ENCODE data around the gene CD160. TPM values are rescaled to one million over a fixed set of nuclear protein-coding genes. Genes with fewer than 3 reads are reported as not detected.

Gene CD160
- total RNA-seq, 1 experiment from 2014 or later, result not detected

- no peak for DNase-seq (ENCODE audit: low read depth, low spot score)
- H3K27ac ChIP-seq (ENCODE audit: low read length), result no peak overlapping the region
- intact Hi-C loops (cut with micrococcal nuclease; ENCODE audit: unreplicated experiment), result no loop called here
Observed at GRCh38 chr1:145736191-145736590, 16.9 kb downstream of the CD160 start.

GRCh38 chr1:145740269-145740668 is 21.0 kb downstream of the CD160 start:
- POLR2A ChIA-PET, result no interaction called here
- ATAC-seq, result no peak; the same call in 1 of the 2 replicates
- no peak overlapping the region for H3K4me3 ChIP-seq (ENCODE audit: low read depth in 2 of 2, low read length in 2 of 2)
- TF ChIP-seq TCF7L2 (IDR thresholded peaks at IDR 0.05; ENCODE audit: low read depth, low read length), result 0 out of 2 replicates have a peak, but pooled peaks have one; percentile 19
- TF ChIP-seq, protein P1, sequence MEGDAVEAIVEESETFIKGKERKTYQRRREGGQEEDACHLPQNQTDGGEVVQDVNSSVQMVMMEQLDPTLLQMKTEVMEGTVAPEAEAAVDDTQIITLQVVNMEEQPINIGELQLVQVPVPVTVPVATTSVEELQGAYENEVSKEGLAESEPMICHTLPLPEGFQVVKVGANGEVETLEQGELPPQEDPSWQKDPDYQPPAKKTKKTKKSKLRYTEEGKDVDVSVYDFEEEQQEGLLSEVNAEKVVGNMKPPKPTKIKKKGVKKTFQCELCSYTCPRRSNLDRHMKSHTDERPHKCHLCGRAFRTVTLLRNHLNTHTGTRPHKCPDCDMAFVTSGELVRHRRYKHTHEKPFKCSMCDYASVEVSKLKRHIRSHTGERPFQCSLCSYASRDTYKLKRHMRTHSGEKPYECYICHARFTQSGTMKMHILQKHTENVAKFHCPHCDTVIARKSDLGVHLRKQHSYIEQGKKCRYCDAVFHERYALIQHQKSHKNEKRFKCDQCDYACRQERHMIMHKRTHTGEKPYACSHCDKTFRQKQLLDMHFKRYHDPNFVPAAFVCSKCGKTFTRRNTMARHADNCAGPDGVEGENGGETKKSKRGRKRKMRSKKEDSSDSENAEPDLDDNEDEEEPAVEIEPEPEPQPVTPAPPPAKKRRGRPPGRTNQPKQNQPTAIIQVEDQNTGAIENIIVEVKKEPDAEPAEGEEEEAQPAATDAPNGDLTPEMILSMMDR (IDR thresholded peaks at IDR 0.05), result no peak
- in situ Hi-C loops (cut with HindIII; ENCODE audit: low pct_unique_long_range_greater_than_20kb, low sequenced_read_pairs), result no loop called here
- H3K4me1 ChIP-seq (ENCODE audit: control insufficient read depth, insufficient read depth, low read length), result no peaks in the 10 kb centered on the region
- CTCF ChIA-PET, result interaction anchor here (1.0 kb wide), 1 partner anchor 34 kb away, joined by 3 read pairs; no protein-coding TSS in a partner anchor
- intact Hi-C loops (cut with micrococcal nuclease; ENCODE audit: unreplicated experiment), result no loop called here
- H3K36me3 ChIP-seq (ENCODE audit: control insufficient read depth, insufficient read depth, low read length), result peaks cover 3% of the 10 kb centered on the region; the same call in 1 of the 2 replicates
- H3K9me3 ChIP-seq (ENCODE audit: control insufficient read depth, insufficient read depth, low read depth, low read length), result no peaks in the 10 kb centered on the region
- H3K27ac ChIP-seq (ENCODE audit: low read length), result no peak overlapping the region
- BruUV-seq (replicated peaks), result no TSS peak
- no peaks in the 10 kb centered on the region for H3K27me3 ChIP-seq (ENCODE audit: control insufficient read depth, insufficient read depth, low read length)
- no peak for DNase-seq (ENCODE audit: low read depth, low spot score)

More at GRCh38 chr1:145736191-145736590, 16.9 kb downstream of the CD160 start:
- in situ Hi-C loops (cut with HindIII; ENCODE audit: low pct_unique_long_range_greater_than_20kb, low sequenced_read_pairs), result no loop called here
- no peaks in the 10 kb centered on the region for H3K9me3 ChIP-seq (ENCODE audit: control insufficient read depth, insufficient read depth, low read depth, low read length)
- BruUV-seq (replicated peaks), result no TSS peak
- no peaks in the 10 kb centered on the region for H3K27me3 ChIP-seq (ENCODE audit: control insufficient read depth, insufficient read depth, low read length)
- no peak for TF ChIP-seq REST (IDR thresholded peaks at IDR 0.05; ENCODE audit: insufficient read depth in 1 of 2, low read depth in 2 of 2, low read length in 1 of 2)
- no peak for TF ChIP-seq SIN3A (IDR thresholded peaks at IDR 0.05; ENCODE audit: borderline replicate concordance, insufficient read depth, low read depth, low read length)
- TF ChIP-seq POLR2AphosphoS5 (IDR thresholded peaks at IDR 0.05; ENCODE audit: low read depth, low read length), result no peak
- TF ChIP-seq TCF7L2 (IDR thresholded peaks at IDR 0.05; ENCODE audit: low read depth, low read length), result no peak
- TF ChIP-seq, protein P1 (IDR thresholded peaks at IDR 0.05), result no peak
- ChIA-PET CTCF (no interaction called here), POLR2A (no interaction called here)
- no peaks in the 10 kb centered on the region for H3K4me1 ChIP-seq (ENCODE audit: control insufficient read depth, insufficient read depth, low read length)
- no peak for ATAC-seq
- H3K4me3 ChIP-seq (ENCODE audit: low read depth in 2 of 2, low read length in 2 of 2), result no peak overlapping the region
- no peaks in the 10 kb centered on the region for H3K36me3 ChIP-seq (ENCODE audit: control insufficient read depth, insufficient read depth, low read length)
